K562 (cell line): ENCODE results near the gene RUNDC3A.

Experiments
- BRD9 ChIP-seq: fragments of 450-650 bp; IDR thresholded peaks from 2 replicates; pipeline ENCODE4 v1.6.1; 2018; ENCODE audit warnings: low read depth; ENCODE audit not compliant: partially characterized antibody
- CEBPG ChIP-seq, 3 experiments: fragments of 200-800 bp in 1 of 3; sonication (Bioruptor generic) in 1 of 3; sonication (generic) in 1 of 3; formaldehyde crosslinking in 1 of 3; IDR thresholded peaks in 2 of 3; conservative IDR thresholded peaks in 1 of 3; 2 replicates each; pipeline versions ENCODE4 v1.6.1 to v1.8.0; 2016 to 2022; ENCODE audit warnings: missing compliant biosample characterization in 2 of 3, missing genetic modification characterization in 2 of 3, mild to moderate bottlenecking in 1 of 3, missing genetic modification reagents in 1 of 3
- E2F6 ChIP-seq, 2 experiments: IDR thresholded peaks; 2 replicates each; pipeline ENCODE4 v1.6.1; 2011; ENCODE audit warnings: borderline replicate concordance in 1 of 2, control low read depth in 1 of 2, low read depth in 1 of 2, low read length in 1 of 2, mild to moderate bottlenecking in 1 of 2, mixed read lengths in 1 of 2, moderate library complexity in 1 of 2; ENCODE audit not compliant: insufficient read depth in 1 of 2, insufficient read length in 1 of 2, poor library complexity in 1 of 2, severe bottlenecking in 1 of 2; ENCODE audit errors: extremely low read depth in 1 of 2
- GABPA ChIP-seq: fragments of 200-800 bp; sonication (Bioruptor generic); conservative IDR thresholded peaks from 2 replicates; pipeline ENCODE4 v1.6.1; 2016; ENCODE audit warnings: low read depth, missing genetic modification characterization, missing compliant biosample characterization
- HCFC1 ChIP-seq: IDR thresholded peaks from 2 replicates; pipeline ENCODE4 v1.6.1; 2012; ENCODE audit warnings: low read depth, low read length, improper control_type of control experiment
- KAT7 ChIP-seq: sonication (generic); formaldehyde crosslinking; IDR thresholded peaks from 2 replicates; pipeline ENCODE4 v1.8.0; 2022; ENCODE audit warnings: missing genetic modification reagents, mild to moderate bottlenecking, borderline replicate concordance
- PCBP2 ChIP-seq: fragments of 200-400 bp; formaldehyde crosslinking; IDR thresholded peaks from 2 replicates; pipeline ENCODE4 v1.6.1; 2018; ENCODE audit warnings: low read length, low read depth, mild to moderate bottlenecking, moderate library complexity; ENCODE audit not compliant: poor library complexity, severe bottlenecking
- POLR2A ChIP-seq: fragments of 450-650 bp; conservative IDR thresholded peaks from 2 replicates; pipeline ENCODE4 v1.6.1; 2016
- RBM15 ChIP-seq: fragments of 200-400 bp; formaldehyde crosslinking; IDR thresholded peaks from 2 replicates; pipeline ENCODE4 v1.6.1; 2018; ENCODE audit warnings: mild to moderate bottlenecking, low read length, moderate library complexity; ENCODE audit not compliant: insufficient read depth
- SMAD1 ChIP-seq: fragments of 150-350 bp; IDR thresholded peaks from 2 replicates; pipeline ENCODE4 v1.6.1; 2014; ENCODE audit warnings: low read length, low read depth; ENCODE audit not compliant: partially characterized antibody
- SMC3 ChIP-seq: conservative IDR thresholded peaks from 2 replicates; pipeline ENCODE4 v1.6.1; 2011; ENCODE audit warnings: low read depth, low read length, improper control_type of control experiment; ENCODE audit not compliant: insufficient read depth
- TRIM24 ChIP-seq, 2 experiments: fragments of 450-650 bp; IDR thresholded peaks; 2 replicates each; pipeline ENCODE4 v1.6.1; 2016
- ZNF766 ChIP-seq: fragments of 200-800 bp; sonication (Bioruptor generic); conservative IDR thresholded peaks from 2 replicates; pipeline ENCODE4 v1.6.1; 2016; ENCODE audit warnings: missing genetic modification characterization, missing compliant biosample characterization
- TF ChIP-seq, protein P1 (sequence below): fragments of 450-650 bp; conservative IDR thresholded peaks from 2 replicates; pipeline ENCODE4 v1.6.1; 2016; ENCODE audit warnings: missing genetic modification characterization, low read depth, mild to moderate bottlenecking, control low read depth, missing compliant biosample characterization

GRCh38 chr17:44346064-44346844 is 37.9 kb downstream of the RUNDC3A start:
- TF ChIP-seq PCBP2 (no peak), TRIM24 (IDR thresholded peaks at IDR 0.05) (no peak), SMAD1 (no peak), HCFC1 (no peak), ZNF766 (no peak), BRD9 (no peak), SMC3 (no peak), RBM15 (no peak), KAT7 (CRISPR knock-in tag) (no peak), GABPA (tag) (no peak), POLR2A (no peak), E2F6 (IDR thresholded peaks at IDR 0.05; ENCODE audit: borderline replicate concordance in 1 of 2, extremely low read depth in 1 of 2, insufficient read depth in 1 of 2, insufficient read length in 1 of 2, low read depth in 1 of 2, low read length in 1 of 2, poor library complexity in 1 of 2, severe bottlenecking in 1 of 2) (no peak), CEBPG (CRISPR knock-in tag; IDR thresholded peaks at IDR 0.05) (no peak), CEBPG (tag; conservative IDR thresholded peaks at IDR 0.05 in 1 of 2, IDR thresholded peaks at IDR 0.05 in 1 of 2) (no peak)
- TF ChIP-seq, protein P1, sequence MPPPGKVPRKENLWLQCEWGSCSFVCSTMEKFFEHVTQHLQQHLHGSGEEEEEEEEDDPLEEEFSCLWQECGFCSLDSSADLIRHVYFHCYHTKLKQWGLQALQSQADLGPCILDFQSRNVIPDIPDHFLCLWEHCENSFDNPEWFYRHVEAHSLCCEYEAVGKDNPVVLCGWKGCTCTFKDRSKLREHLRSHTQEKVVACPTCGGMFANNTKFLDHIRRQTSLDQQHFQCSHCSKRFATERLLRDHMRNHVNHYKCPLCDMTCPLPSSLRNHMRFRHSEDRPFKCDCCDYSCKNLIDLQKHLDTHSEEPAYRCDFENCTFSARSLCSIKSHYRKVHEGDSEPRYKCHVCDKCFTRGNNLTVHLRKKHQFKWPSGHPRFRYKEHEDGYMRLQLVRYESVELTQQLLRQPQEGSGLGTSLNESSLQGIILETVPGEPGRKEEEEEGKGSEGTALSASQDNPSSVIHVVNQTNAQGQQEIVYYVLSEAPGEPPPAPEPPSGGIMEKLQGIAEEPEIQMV (tag) = no peak
